Iris pigment epithelial cell (primary cell): ENCODE measurements around the gene TSPOAP1.

Experiments
- DNase-seq: peaks from one replicate; pipeline ENCODE4 v3.0.0-alpha.2; 2011; ENCODE audit warnings: low read depth

TSPOAP1 gene

DNA sequence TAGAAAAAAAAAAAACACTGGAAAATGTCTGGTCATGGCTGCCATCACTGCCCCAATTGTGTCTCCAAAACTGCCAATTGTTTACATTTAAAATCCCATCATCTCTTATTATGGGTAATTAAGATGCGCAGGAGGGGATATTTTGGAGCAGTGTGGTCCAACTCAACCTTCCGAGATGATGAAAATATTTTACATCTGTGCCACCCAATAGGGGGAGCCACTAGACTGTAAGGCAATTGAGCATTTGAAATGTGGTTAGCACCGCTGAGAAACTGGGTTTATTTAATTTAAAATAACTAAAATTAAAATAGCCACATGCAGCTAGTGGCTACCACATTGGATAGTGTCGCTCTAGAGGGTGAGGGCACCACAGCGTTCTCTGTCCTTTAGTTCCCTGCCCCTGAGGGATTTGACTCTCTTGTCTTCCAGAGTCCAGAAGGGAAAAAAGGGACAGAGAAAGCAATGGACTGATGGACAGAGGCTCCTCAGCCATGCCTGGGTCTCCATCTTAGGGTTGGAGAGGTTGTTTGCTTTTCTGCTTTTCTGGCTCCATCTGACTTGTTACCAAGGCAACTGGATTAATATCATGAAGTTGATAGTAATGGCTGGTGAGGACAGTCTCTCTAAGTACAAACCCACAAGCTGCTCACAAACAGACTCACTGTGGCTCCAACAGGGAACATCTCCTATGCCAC is 51.3 kb downstream of the TSPOAP1 start:
- DNase-seq, result peak; percentile 17

DNA sequence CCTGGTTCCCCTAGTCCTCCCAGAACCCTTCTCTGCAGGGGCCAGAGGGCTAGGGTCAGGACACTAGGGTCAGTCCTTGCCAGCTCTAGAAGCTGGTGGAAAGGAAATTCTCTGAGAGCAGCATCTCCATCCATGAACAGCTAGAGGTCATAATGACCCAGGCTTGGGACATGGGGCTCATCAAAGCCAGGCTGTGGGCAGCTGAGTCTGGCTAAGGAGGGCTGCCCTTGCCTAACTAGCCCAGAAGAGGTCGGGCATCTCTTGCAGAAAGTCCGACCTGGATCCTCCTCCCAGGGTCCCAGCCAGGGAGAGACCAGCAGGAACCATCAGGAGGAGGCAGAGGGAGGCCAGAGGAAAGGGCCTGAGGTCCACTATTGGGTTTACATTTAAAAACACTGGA is 52.2 kb downstream of the TSPOAP1 start:
- DNase-seq, result no peak

DNA sequence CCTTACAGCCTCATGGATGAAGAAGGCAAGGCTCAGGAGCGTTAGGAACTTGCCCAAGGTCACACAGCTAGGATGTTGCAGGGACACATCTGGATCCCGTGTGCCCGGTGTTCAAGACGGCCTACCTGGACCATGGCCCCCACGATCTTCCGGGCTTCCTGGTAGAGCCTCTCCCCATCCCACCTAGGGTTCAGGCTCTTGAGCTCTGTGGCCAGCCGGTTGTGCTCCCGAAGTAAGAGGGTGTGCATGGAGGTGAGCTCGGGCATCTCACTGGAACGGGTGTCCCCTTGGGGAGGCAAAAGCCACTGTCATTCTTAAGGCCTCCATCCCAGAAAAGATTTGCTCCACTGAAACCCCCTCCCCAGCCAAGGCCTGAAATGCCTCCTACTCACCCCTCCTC is 53.2 kb downstream of the TSPOAP1 start:
- DNase-seq, result no peak

DNA sequence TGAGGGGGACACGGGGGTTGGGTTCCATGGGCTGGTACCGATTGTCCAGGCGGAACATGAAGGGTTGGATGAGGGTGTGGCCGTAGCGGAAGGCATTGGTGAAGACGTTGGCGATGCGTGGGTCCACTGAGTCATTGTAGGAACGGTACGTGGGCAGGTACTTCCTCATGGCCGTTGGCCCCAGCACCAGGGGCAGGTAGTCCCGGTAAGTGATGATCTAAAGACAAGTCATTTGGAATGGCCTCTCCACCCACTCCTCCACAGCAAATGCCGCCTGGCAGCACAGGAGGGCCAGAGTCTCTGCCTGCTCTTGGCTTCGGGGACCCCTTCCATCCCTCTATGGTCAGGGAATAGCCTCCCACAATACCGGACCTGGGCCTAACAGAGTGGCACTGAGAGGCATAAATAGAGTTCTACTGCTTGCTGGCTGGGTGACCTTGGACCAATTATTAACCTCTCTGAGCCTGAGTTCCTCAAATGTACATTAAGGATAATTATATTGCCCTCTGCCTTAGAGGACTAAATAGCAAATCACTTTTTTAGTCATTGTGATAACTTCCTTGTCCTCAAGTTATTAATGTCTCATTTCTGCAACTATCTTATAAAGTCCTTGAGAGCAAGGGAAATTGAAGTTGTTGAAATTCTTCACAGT is 55.0 kb downstream of the TSPOAP1 start:
- DNase-seq, result no peak

DNA sequence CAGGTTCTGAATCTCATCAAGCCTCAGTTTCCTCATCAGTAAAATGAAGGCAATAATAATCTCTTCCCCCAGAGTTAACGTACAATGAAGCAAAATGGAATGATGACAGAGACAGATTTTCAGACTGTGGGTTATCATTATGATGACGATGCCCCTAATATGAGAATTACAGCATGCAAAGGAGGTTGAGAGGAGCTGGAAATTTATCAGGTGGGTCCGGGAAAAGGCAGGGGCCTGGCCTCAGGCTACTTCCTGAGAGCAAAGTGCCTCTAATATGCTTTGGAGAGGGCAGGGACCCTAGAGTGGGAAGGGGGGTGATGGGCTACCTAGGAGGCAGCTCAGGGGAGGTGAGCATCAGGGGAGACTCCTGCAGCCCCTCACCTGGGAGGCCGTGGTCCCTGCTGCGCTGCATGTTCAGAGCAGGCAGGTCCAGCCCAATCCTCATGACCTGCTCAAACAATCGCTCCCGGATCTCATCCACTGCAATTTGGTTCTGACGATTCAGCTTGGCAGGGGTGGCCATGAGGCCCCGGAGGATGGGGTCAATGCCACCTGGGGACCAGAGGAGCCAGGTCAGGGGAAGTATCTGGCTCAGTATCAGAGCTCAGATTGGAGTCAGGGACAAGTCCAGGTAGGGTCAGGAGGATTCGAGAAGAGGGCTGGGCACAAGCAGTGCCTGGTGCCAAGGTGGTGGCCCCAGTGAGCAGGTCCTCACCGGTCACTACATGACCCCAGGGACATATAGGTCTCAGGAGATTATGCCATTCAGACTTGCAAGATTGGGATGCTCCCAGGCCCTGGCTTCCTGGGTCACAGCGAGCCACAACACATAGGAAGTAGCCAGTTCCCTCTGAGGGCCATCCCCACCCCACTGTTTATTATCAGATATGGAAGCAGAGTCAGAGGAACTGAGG is 56.0 kb downstream of the TSPOAP1 start:
- DNase-seq, result no peak

DNA sequence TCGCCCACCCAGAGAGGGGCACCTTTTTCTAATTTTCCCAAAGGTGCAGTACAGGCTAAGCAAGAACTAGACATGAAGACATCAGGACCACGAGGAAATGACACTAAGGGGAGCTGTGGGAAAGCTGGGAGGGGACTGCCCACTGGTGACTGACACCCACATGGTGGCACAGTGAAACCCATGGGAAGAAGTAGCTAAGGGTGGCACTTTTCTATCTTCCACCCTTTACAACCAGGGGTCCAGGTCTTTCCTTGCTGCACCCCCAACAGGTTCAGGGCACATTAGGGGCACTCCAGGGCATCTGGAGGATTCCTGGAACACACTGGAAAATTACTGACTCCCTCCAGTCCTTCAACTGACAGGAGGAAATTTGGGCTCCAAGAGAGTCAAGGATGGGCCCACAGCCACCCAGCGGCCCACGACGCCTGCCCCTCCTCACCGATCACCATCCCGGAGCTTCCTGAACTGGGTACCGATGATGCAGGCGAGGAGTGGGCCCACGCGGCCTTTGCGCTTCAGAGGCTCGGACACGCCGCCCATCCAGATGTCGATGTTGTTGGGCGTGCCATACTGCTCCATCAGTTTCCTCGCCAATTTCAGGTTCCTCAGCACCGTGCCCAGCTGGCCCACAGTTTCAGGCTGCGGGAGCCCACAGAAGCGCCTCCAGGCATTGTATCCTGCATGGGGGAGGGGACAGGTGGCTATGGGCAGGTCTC is 57.2 kb downstream of the TSPOAP1 start:
- DNase-seq, result no peak

DNA sequence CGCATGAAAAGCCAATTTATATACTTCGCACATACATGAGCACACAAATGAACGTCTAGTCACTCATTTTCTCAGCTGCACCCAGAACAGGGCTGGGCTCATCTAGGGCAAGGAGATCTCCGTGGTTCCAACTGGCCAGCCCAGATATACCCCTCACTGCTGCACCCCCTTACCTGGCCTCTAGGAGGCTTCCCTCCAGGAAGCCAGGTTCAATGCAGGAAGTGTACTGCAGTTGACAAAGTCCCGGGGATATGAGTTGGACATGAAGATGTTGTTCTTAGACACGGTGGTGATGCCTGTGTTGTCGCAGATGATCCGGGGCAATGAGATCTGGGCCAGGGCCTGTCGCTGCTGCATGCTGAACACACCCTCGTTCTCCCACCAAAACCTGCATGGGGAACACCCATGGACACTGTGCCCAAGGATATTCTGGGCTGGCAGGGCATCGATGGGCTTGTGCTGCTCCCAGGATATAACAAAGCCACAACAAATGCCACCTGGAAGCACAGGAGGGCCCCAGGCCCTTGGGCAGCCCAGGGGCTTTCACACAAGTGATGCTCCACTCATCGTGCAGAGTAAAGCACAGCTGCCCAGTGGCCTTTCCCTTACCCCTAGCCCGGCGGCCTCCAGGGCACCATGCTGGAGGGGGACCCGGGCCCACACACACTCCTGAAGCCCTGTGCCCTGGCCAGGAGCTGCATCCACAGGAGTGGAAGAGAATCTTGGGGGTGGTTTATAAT is 57.9 kb downstream of the TSPOAP1 start:
- DNase-seq, result no peak

DNA sequence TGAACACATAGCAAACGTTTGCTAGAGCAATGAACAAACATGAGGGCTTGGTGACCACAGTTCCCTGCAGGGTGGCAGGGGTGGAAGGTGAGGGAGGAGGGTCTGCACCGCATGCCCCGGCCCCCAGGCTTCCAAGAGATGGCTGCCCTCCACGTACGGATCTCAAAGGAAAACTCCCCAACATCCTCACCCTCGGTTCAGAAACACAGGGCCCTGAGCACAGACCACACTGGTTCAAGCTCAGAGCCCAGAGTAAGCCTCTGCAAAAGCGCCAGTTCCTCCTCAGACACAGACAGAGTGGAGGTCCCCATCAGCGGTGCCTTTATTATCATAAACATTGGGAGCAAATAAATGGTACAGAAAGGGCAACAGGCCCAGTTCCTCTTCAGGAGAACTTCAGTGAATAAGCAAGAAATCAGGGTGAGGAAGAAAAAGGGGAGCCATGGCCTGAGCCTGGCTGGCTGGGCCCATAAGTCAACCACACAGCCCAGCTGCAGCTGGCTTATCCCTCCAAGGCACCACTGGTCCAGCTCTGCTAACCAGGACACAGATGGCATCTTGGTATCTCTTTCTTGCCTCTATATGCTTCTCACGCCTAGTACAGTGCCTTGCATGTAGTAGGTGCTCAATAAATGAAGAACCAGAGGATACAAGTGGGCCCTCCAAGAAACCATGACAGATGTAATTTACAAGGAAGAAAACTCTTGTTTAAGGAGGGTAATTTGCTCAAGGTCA is 58.9 kb downstream of the TSPOAP1 start:
- DNase-seq, result no peak

DNA sequence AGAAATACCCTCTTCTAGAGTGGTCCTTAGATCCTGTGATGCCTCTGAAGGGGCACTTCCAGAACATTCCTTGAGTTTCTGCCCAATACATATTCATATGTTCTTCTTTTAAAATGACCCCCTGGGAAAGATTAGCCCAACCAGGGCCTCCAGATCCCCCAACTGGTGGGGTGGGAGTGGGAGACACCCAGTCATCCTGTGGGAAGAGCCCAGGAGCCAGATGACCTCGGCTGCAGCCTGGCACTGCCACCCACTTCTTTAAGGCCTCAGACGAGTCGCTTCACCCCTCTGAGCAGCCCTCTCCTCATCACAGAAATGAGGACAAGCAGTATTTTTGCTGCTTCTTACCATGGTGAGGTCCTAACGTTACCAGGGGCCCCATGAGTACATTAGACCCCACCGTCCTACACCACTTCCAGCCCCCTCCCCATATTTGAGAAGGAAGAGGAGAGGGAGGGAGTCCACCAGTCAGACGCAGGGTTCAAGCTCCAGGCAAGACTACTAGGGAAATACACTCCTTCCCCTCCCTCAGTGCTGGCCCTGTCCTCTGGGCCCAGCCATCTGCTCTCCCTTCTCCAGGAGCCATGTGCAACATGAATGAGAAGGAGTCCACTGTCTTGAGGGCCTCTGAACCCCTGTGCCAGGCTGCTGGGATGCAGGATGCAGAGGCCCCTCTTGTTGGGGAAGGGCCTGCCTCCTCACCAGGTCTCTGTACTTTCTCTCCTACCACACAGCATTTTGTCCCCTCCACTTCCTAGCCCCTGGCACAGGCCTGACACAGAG is 59.6 kb downstream of the TSPOAP1 start:
- DNase-seq, result no peak

DNA sequence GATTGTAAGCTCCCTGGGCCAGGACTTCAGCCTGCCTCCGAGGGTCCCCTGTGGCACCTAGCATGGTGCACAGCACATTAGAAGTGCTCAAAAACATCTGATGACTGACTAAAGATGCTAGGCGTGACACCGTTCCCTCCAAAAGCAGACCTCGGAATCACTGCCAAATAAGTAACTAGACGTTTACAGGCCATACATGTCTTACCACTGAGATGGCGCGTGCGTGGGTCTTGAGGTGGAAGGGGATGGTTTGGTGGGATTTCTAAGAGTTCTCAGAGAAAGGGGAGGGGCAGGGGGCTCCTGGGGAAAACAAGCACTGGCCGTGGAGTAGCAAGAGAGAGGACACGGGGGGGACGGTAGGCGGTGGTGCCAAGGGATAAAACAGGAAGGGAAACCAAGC is 60.3 kb downstream of the TSPOAP1 start:
- no peak for DNase-seq

DNA sequence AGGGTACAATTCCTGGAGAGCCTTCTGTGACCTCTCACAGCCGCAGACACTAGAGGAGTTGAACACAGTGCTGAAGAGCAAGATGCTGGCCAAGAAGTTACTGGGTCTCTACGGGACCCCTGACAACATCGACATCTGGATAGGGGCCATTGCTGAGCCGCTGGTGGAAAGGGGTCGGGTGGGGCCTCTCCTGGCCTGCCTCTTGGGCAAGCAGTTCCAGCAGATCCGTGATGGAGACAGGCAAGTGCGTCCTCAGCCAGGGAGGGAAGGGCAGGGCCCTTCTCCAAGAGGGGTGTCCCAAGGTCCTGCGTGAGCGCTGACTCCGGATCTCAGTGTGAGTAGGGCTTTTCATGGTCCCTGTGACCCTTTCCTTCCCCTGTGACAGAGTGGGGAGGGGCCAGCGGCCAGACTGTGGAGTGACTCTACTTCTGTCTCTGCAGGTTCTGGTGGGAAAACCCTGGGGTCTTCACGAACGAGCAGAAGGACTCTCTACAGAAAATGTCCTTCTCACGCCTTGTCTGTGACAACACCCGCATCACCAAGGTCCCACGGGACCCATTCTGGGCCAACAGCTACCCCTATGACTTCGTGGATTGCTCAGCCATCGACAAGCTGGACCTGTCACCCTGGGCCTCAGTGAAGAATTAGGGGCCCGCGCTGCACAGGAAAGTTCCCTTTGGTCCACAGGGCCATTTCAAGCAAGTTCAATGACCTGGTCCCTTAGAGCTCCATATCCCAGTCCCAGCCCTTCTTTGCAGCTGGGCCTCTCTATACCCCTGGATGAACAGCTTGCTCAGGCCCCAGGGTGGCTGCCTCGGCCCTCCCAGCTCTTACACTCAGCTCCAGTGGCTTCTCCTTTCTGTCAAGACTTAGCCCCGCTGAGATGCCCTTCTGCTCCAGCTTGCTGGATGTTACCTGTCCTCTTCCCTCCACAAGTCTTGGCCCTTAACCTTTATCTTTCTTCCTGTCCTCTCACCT is 61.0 kb downstream of the TSPOAP1 start:
- no peak for DNase-seq

DNA sequence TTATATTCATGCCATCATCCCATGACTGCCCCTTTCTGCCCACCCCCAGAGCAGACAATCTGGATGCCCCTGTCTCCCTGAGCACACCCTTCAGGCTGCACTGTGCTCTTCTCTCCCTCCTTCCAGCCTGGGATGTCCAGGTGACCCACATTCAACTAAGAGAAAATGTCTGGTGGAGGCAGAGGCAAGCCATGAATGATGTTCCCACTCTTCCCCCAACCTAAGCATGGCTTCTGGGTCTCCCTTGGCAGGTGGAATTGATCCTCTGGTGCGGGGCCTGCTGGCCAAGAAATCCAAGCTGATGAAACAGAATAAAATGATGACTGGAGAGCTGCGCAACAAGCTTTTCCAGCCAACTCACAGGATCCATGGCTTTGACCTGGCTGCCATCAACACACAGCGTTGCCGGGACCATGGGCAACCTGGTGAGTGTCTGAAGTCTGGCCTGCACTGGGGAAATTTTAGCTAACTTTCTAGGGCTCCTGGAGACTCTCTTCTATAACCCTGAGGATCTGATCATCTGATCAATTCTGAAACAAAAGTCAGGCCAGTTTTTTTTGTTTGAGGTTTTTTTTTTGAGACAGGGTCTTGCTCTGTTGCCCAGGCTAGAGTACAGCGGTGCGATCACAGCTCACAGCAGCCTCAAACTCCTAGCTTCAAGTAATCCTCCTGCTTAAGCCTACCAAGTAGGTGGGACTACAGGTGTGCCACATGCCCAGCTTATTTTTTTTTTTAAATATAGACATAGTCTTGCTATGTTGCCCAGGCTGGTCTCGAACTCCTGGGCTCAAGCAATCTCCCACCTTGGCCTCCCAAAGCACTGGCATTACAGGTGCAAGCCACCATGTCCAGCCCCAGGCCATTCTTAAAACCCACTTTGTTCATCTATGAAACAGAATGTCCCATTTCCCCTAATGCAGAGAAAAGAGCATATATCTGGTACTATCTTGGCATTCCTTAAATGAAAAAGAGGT is 62.4 kb downstream of the TSPOAP1 start:
- DNase-seq, result no peak

DNA sequence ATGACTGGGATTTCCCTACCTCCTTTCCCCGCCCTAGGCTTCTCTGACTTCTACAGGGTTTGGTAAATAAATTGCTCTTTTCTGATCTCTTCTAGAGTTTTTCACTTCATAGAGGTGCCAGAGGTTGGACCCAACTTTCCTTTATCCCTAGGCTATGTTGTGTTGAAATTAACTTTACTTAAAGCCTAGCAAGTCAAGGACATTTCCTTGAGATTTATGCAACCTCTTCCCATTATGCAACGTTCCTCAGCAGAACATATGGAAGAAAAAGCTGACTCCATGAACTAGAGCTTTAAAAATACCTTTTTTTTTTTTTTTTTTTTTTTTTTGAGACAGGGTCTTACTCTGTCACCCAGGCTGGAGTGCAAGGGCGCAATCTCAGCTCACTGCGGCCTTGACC is 63.3 kb downstream of the TSPOAP1 start:
- DNase-seq, result no peak

DNA sequence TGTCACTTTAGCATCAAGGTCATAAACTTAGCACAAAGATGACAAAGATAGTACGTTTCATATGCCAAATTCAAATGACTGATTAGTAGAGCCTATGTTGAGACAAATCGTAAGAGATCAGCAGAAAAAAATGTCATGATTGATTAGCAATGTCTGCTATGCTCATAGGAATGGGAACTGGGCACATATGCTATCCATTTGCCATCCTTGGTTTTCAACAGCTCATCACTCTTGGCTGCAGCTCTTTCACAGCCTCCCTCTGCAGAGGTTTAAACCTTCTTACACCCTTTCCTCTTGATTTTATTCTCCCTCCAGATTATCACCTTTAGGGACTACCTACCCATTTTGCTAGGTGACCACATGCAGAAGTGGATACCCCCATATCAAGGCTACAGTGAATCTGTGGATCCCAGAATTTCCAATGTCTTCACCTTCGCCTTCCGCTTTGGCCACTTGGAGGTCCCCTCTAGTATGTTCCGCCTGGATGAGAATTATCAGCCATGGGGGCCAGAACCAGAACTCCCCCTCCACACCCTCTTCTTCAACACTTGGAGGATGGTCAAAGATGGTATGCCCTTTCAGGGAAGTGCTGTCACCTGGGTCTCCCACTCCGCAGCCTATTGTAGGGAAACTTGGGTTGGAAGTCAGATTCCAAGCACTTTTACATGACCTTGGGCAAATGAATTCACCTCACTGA is 64.0 kb downstream of the TSPOAP1 start:
- no peak for DNase-seq

DNA sequence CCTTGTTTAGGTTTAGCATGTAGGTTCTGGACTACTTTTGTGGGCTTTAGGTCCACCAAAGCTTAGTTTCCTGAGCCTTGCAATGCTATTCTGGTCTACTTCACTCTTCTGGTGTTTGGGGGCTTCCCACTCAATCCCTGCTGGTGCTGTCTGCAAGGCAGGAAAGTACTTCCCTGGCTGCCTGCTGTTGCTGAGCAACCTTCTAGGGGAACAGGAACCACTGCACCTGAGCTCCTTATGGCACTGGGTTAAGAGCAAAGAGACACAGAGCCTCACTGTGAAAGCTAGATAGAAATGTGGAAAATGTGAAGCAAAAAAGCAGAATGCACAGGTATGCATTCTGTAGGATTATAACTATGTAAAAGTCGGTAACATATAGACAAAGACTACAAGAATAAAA is 64.8 kb downstream of the TSPOAP1 start:
- DNase-seq, result no peak

DNA sequence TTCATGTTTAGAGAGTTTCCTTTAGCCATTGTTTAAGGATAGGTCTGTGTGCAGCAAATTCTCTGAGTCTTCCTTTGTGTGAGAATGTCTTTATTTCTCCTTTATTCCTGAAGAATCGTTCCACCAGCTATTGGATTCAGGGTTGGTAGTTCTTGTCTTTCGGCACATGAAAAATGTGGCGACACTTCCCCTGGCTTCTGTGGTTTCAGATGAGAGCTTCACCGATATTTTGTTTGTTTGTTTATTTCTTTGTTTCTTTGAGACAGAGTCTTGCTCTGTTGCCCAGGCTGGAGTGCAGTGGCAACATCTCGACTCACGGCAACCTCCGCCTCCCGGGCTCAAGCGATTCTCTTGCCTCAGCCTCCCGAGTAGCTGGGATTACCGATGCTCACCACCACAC is 66.4 kb downstream of the TSPOAP1 start:
- DNase-seq, result no peak

DNA sequence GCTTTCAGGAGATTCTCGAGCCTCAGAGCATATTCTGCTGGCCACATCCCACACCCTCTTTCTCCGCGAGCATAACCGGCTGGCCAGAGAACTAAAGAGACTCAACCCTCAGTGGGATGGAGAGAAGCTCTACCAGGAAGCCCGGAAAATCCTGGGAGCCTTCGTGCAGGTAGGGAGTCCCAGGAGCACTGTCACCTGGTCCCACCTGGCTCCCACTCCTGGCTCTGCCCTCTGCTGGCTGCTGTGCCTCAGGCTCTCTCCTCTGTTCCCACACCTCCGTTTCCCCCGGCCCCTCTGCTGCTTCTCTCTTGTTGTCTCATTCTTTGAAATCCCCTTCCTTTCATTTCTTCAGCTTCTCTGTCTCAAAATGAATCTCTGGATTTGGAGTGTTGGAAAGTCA is 73.8 kb downstream of the TSPOAP1 start:
- DNase-seq, result no peak
